Right lung (tissue), 5 donors: Measurements from ENCODE around the gene CISH. TPM values are rescaled to one million over a fixed set of nuclear protein-coding genes. Genes with fewer than 3 reads are reported as not detected.

Experiments
- DNase-seq, 2 donors: peaks; one replicate each; pipeline ENCODE4 v3.0.0-alpha.2; 2013
- polyA plus RNA-seq, 5 donors: library from polyadenylated mRNA; unstranded; fragments of 120-200 nt; gene quantifications; one replicate each; pipeline versions ENCODE4 v1.2.1 to v1.2.3, GENCODE V29; 2013; ENCODE audit warnings: inconsistent platforms in 1 of 5, low replicate concordance in 1 of 5; ENCODE audit not compliant: insufficient read length in 5 of 5, insufficient read depth in 1 of 5

Gene CISH
- polyA plus RNA-seq, 5 donors = 19.0 to 29.1 (median 22.8) TPM

GRCh38 chr3:50639055-50639494, 27.5 kb upstream of the CISH start:
- DNase-seq = no peak

GRCh38 chr3:50637945-50638344, 26.4 kb upstream of the CISH start:
- DNase-seq = no peak

GRCh38 chr3:50637011-50637410, 25.4 kb upstream of the CISH start:
- no peak for DNase-seq

GRCh38 chr3:50635066-50635465, 23.5 kb upstream of the CISH start:
- no peak for DNase-seq

- no peak for DNase-seq
Measured at GRCh38 chr3:50633230-50633790, 21.7 kb upstream of the CISH start.

- no peak for DNase-seq
Measured at GRCh38 chr3:50632450-50632849, 20.9 kb upstream of the CISH start.

GRCh38 chr3:50630877-50631276, 19.3 kb upstream of the CISH start:
- no peak for DNase-seq

- no peak for DNase-seq
Measured at GRCh38 chr3:50630394-50630793, 18.8 kb upstream of the CISH start.

- no peak for DNase-seq
Measured at GRCh38 chr3:50628601-50629000, 17.0 kb upstream of the CISH start.

GRCh38 chr3:50627407-50628051, 16.0 kb upstream of the CISH start:
- no peak for DNase-seq

GRCh38 chr3:50626401-50626800, 14.8 kb upstream of the CISH start:
- DNase-seq = no peak

GRCh38 chr3:50625231-50626182, 13.9 kb upstream of the CISH start:
- no peak for DNase-seq

GRCh38 chr3:50624634-50625033, 13.1 kb upstream of the CISH start:
- DNase-seq = no peak

- no peak for DNase-seq
Measured at GRCh38 chr3:50623840-50624474, 12.4 kb upstream of the CISH start.

- DNase-seq = no peak
Measured at GRCh38 chr3:50622881-50623280, 11.3 kb upstream of the CISH start.

GRCh38 chr3:50620820-50621219, 9.2 kb upstream of the CISH start:
- no peak for DNase-seq

GRCh38 chr3:50620420-50620819, 8.8 kb upstream of the CISH start:
- DNase-seq = no peak

GRCh38 chr3:50617911-50618481, 6.4 kb upstream of the CISH start:
- no peak for DNase-seq

GRCh38 chr3:50617096-50617791, 5.7 kb upstream of the CISH start, which contains the start of gene MAPKAPK3:
MAPKAPK3 (plus strand) TSS chr3:50617151; CDS start chr3:50617566, 415 bp downstream.
- no peak for DNase-seq

- peak; percentile 90 to 93 for DNase-seq
Measured at GRCh38 chr3:50616770-50617095, 5.2 kb upstream of the CISH start.
